Liver (tissue), 9 donors: ENCODE results near the gene NEU4. TPM values are rescaled to one million over a fixed set of nuclear protein-coding genes. Genes with fewer than 3 reads are reported as not detected.

Experiments used
- DNase-seq: peaks from one replicate; pipeline ENCODE4 v3.0.0-alpha.2; 2017; ENCODE audit warnings: low spot score
- H3K27ac ChIP-seq, 2 donors: one replicate each; pipeline ENCODE4 v1.7.0; 2013; ENCODE audit warnings: inconsistent platforms in 2 of 2, low read length in 2 of 2, control low read depth in 1 of 2, low read depth in 1 of 2, mild to moderate bottlenecking in 1 of 2
- H3K27me3 ChIP-seq, 4 donors: one replicate each; pipeline versions ENCODE4 v1.6.1 to v1.7.0; 2013; ENCODE audit warnings: low read length in 3 of 4, inconsistent platforms in 1 of 4, mild to moderate bottlenecking in 1 of 4, moderate library complexity in 1 of 4; ENCODE audit not compliant: control insufficient read depth in 4 of 4, insufficient read depth in 4 of 4
- H3K36me3 ChIP-seq, 4 donors: one replicate each; pipeline versions ENCODE4 v1.6.1 to v1.7.0; 2013; ENCODE audit warnings: low read length in 3 of 4, mild to moderate bottlenecking in 3 of 4, low read depth in 1 of 4, moderate library complexity in 1 of 4; ENCODE audit not compliant: control insufficient read depth in 4 of 4, insufficient read depth in 3 of 4
- H3K4me1 ChIP-seq, 4 donors: one replicate each; pipeline versions ENCODE4 v1.6.1 to v1.7.0; 2013; ENCODE audit warnings: low read length in 3 of 4, mild to moderate bottlenecking in 3 of 4, moderate library complexity in 1 of 4; ENCODE audit not compliant: control insufficient read depth in 4 of 4, insufficient read depth in 4 of 4
- H3K4me3 ChIP-seq, 3 donors: one replicate each; pipeline versions ENCODE4 v1.6.1 to v1.7.0; 2013; ENCODE audit warnings: low read length in 3 of 3, control low read depth in 1 of 3, low read depth in 1 of 3, mild to moderate bottlenecking in 1 of 3
- H3K9ac ChIP-seq, 2 donors: one replicate each; pipeline ENCODE4 v1.7.0; 2013; ENCODE audit warnings: low read length in 2 of 2, mild to moderate bottlenecking in 2 of 2, moderate library complexity in 2 of 2, control low read depth in 1 of 2, low read depth in 1 of 2
- H3K9me3 ChIP-seq, 4 donors: one replicate each; pipeline versions ENCODE4 v1.6.1 to v1.7.0; 2013; ENCODE audit warnings: low read length in 3 of 4; ENCODE audit not compliant: control insufficient read depth in 4 of 4
- ATF3 ChIP-seq: IDR thresholded peaks from 2 replicates; pipeline ENCODE4 v1.6.1; 2016; ENCODE audit warnings: antibody characterized with exemption
- EGR1 ChIP-seq, 2 donors: IDR thresholded peaks; 2 replicates each; pipeline ENCODE4 v1.6.1; 2016 to 2018; ENCODE audit warnings: antibody characterized with exemption in 2 of 2, low read depth in 2 of 2
- FOXA1 ChIP-seq: IDR thresholded peaks from 2 replicates; pipeline ENCODE4 v1.6.1; 2016; ENCODE audit warnings: antibody characterized with exemption
- FOXA2 ChIP-seq: IDR thresholded peaks from 2 replicates; pipeline ENCODE4 v1.6.1; 2016; ENCODE audit warnings: antibody characterized with exemption
- GABPA ChIP-seq, 2 donors: IDR thresholded peaks in 1 of 2; conservative IDR thresholded peaks in 1 of 2; 2 replicates each; pipeline ENCODE4 v1.6.1; 2016; ENCODE audit warnings: antibody characterized with exemption in 2 of 2, mild to moderate bottlenecking in 1 of 2, moderate library complexity in 1 of 2
- HNF4A ChIP-seq, 2 donors: conservative IDR thresholded peaks; 2 replicates each; pipeline ENCODE4 v1.6.1; 2016; ENCODE audit warnings: antibody characterized with exemption in 2 of 2, mild to moderate bottlenecking in 2 of 2
- HNF4G ChIP-seq: IDR thresholded peaks from 2 replicates; pipeline ENCODE4 v1.6.1; 2016; ENCODE audit warnings: antibody characterized with exemption
- JUND ChIP-seq, 2 donors: IDR thresholded peaks; 2 replicates each; pipeline ENCODE4 v1.6.1; 2016; ENCODE audit warnings: antibody characterized with exemption in 2 of 2
- MAX ChIP-seq: IDR thresholded peaks from 2 replicates; pipeline ENCODE4 v1.6.1; 2016; ENCODE audit warnings: antibody characterized with exemption
- NR2F2 ChIP-seq: IDR thresholded peaks from 2 replicates; pipeline ENCODE4 v1.6.1; 2016; ENCODE audit warnings: antibody characterized with exemption
- RAD21 ChIP-seq, 2 donors: IDR thresholded peaks; 2 replicates each; pipeline ENCODE4 v1.6.1; 2016; ENCODE audit warnings: antibody characterized with exemption in 2 of 2, mild to moderate bottlenecking in 2 of 2
- RXRA ChIP-seq, 2 donors: IDR thresholded peaks; 2 replicates each; pipeline ENCODE4 v1.6.1; 2017 to 2018; ENCODE audit warnings: antibody characterized with exemption in 2 of 2, mild to moderate bottlenecking in 1 of 2
- TAF1 ChIP-seq: conservative IDR thresholded peaks from 2 replicates; pipeline ENCODE4 v1.6.1; 2016; ENCODE audit warnings: antibody characterized with exemption, mild to moderate bottlenecking
- YY1 ChIP-seq: IDR thresholded peaks from 2 replicates; pipeline ENCODE4 v1.6.1; 2016; ENCODE audit warnings: antibody characterized with exemption, mild to moderate bottlenecking
- WGBS: extraction: QIAGEN DNeasy Blood & Tissue Kit; methylation state at CpG from one replicate; pipeline ENCODE4 v1.1.7; 2013; 5-methylcytosine and 5-hydroxymethylcytosine counted together
- polyA plus RNA-seq, 2 donors: library from polyadenylated mRNA; stranded (reverse) in 1 of 2; unstranded in 1 of 2; fragments of 200-250 nt in 1 of 2; fragments of >200 nt in 1 of 2; fragmentation: Nextera tagmentation in 1 of 2; extraction: Ambion mirVana in 1 of 2; gene quantifications; one replicate each; pipeline versions ENCODE4 v1.2.1 to v1.2.3, GENCODE V29; 2013 to 2015
- total RNA-seq, 2 donors: library from RNA; depleted of rRNA; stranded (reverse); fragments of >200 nt; gene quantifications; one replicate each; pipeline ENCODE4 v1.2.3, GENCODE V29; 2014
- TF ChIP-seq, protein P1 (sequence below): fragments of 150-350 bp; IDR thresholded peaks from 2 replicates; pipeline ENCODE4 v1.5.1; 2017; ENCODE audit warnings: improper control_type of control experiment, low read depth, low read length; ENCODE audit not compliant: missing input control
- TF ChIP-seq, protein P2 (sequence below): IDR thresholded peaks from 2 replicates; pipeline ENCODE4 v1.6.1; 2016; ENCODE audit warnings: antibody characterized with exemption
- donor health status: healthy.
- donor health status: healthy.
- donor health status: healthy.
- donor health status: healthy.
- donor health status: healthy.

The NEU4 gene
- total and polyA plus RNA-seq, 4 donors, result 5.4 to 58.4 (median 35.1) TPM

GRCh38 chr2:241798081-241798630, 10.8 kb upstream of the NEU4 start:
- TF ChIP-seq RAD21 (IDR thresholded peaks at IDR 0.05) (no peak), FOXA1 (no peak), NR2F2 (no peak), RXRA (IDR thresholded peaks at IDR 0.05) (no peak), HNF4G (no peak), TAF1 (no peak), HNF4A (conservative IDR thresholded peaks at IDR 0.05) (no peak), YY1 (no peak), MAX (no peak)
- TF ChIP-seq, protein P1, sequence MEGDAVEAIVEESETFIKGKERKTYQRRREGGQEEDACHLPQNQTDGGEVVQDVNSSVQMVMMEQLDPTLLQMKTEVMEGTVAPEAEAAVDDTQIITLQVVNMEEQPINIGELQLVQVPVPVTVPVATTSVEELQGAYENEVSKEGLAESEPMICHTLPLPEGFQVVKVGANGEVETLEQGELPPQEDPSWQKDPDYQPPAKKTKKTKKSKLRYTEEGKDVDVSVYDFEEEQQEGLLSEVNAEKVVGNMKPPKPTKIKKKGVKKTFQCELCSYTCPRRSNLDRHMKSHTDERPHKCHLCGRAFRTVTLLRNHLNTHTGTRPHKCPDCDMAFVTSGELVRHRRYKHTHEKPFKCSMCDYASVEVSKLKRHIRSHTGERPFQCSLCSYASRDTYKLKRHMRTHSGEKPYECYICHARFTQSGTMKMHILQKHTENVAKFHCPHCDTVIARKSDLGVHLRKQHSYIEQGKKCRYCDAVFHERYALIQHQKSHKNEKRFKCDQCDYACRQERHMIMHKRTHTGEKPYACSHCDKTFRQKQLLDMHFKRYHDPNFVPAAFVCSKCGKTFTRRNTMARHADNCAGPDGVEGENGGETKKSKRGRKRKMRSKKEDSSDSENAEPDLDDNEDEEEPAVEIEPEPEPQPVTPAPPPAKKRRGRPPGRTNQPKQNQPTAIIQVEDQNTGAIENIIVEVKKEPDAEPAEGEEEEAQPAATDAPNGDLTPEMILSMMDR, result no peak
- TF ChIP-seq, protein P2, sequence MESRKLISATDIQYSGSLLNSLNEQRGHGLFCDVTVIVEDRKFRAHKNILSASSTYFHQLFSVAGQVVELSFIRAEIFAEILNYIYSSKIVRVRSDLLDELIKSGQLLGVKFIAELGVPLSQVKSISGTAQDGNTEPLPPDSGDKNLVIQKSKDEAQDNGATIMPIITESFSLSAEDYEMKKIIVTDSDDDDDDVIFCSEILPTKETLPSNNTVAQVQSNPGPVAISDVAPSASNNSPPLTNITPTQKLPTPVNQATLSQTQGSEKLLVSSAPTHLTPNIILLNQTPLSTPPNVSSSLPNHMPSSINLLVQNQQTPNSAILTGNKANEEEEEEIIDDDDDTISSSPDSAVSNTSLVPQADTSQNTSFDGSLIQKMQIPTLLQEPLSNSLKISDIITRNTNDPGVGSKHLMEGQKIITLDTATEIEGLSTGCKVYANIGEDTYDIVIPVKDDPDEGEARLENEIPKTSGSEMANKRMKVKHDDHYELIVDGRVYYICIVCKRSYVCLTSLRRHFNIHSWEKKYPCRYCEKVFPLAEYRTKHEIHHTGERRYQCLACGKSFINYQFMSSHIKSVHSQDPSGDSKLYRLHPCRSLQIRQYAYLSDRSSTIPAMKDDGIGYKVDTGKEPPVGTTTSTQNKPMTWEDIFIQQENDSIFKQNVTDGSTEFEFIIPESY, result no peak
- no peak overlapping the region for H3K4me3 ChIP-seq
- DNase-seq, result peak; percentile 24
- no peaks in the 10 kb centered on the region for H3K27me3 ChIP-seq
- no peaks in the 10 kb centered on the region for H3K36me3 ChIP-seq
- no peak overlapping the region for H3K9ac ChIP-seq
- no peaks in the 10 kb centered on the region for H3K9me3 ChIP-seq
- peaks cover 0 to 4% (median 0%) of the 10 kb centered on the region in 4 donors for H3K4me1 ChIP-seq
- H3K27ac ChIP-seq, result no peak overlapping the region
- WGBS, result 86% methylated on average over 14 of the region's 14 CpGs

- H3K27ac ChIP-seq, result no peak overlapping the region
- peak; percentile 20 for DNase-seq
- H3K36me3 ChIP-seq, result no peaks in the 10 kb centered on the region
- no peak overlapping the region for H3K9ac ChIP-seq
- H3K4me1 ChIP-seq, result peaks cover 0 to 9% (median 3%) of the 10 kb centered on the region in 4 donors
- H3K9me3 ChIP-seq, result no peaks in the 10 kb centered on the region
- no peak overlapping the region for H3K4me3 ChIP-seq
- TF ChIP-seq GABPA (IDR thresholded peaks at IDR 0.05 in 1 of 2, conservative IDR thresholded peaks at IDR 0.05 in 1 of 2) (no peak), YY1 (no peak), NR2F2 (no peak), FOXA2 (no peak), TAF1 (no peak), FOXA1 (no peak), JUND (IDR thresholded peaks at IDR 0.05) (no peak), ATF3 (no peak), HNF4G (no peak), MAX (no peak), EGR1 (IDR thresholded peaks at IDR 0.05; ENCODE audit: low read depth in 2 of 2) (no peak), HNF4A (conservative IDR thresholded peaks at IDR 0.05) (no peak), RAD21 (IDR thresholded peaks at IDR 0.05) (no peak), RXRA (IDR thresholded peaks at IDR 0.05) (no peak)
- TF ChIP-seq, protein P1, result no peak
- WGBS, result 92% methylated on average over 21 of the region's 21 CpGs
- no peaks in the 10 kb centered on the region for H3K27me3 ChIP-seq
Measured at GRCh38 chr2:241798631-241799521, 10.1 kb upstream of the NEU4 start.
